ENCODE results near the gene SPRR4.
"Not testable (repeated sequence)": the region's sequence is repeated elsewhere in the genome, so short reads cannot be mapped to it uniquely, and the experiment has no call there.

The SPRR4 gene

GRCh38 chr1:152999818-153000217 is 29.4 kb downstream of the SPRR4 start:
- in situ Hi-C loops (cut with HindIII; ENCODE audit: low pct_unique_long_range_greater_than_20kb, low sequenced_read_pairs) = no loop called here
- DNase-seq (ENCODE audit: low read depth in 1 of 2, low spot score in 1 of 2) = no peak
- no peak for TF ChIP-seq JUND (IDR thresholded peaks at IDR 0.05; ENCODE audit: low read depth)

GRCh38 chr1:153000294-153000693 is 29.8 kb downstream of the SPRR4 start:
- in situ Hi-C loops (cut with HindIII; ENCODE audit: low pct_unique_long_range_greater_than_20kb, low sequenced_read_pairs) = no loop called here
- no peak for DNase-seq (ENCODE audit: low read depth in 1 of 2, low spot score in 1 of 2)
- no peak for TF ChIP-seq JUND (IDR thresholded peaks at IDR 0.05; ENCODE audit: low read depth)

GRCh38 chr1:153001382-153001781 is 30.9 kb downstream of the SPRR4 start, which contains the start of gene SPRR3:
SPRR3 (plus strand) TSS chr1:153001749; CDS start chr1:153003021, 1,272 bp downstream.
- peak in 1 of 2 experiments; percentile 50 for DNase-seq (ENCODE audit: low read depth in 1 of 2, low spot score in 1 of 2)
- in situ Hi-C loops (cut with HindIII; ENCODE audit: low pct_unique_long_range_greater_than_20kb, low sequenced_read_pairs) = no loop called here
- TF ChIP-seq JUND (IDR thresholded peaks at IDR 0.05; ENCODE audit: low read depth) = no peak

- in situ Hi-C loops (cut with HindIII; ENCODE audit: low pct_unique_long_range_greater_than_20kb, low sequenced_read_pairs) = not testable (repeated sequence)
- peak in 1 of 2 experiments; percentile 24 for DNase-seq (ENCODE audit: low read depth in 1 of 2, low spot score in 1 of 2)
Observed at GRCh38 chr1:153011235-153011758, 40.8 kb downstream of the SPRR4 start.

GRCh38 chr1:153021829-153022228 is 51.4 kb downstream of the SPRR4 start:
- in situ Hi-C loops (cut with HindIII; ENCODE audit: low pct_unique_long_range_greater_than_20kb, low sequenced_read_pairs); DNase-seq (ENCODE audit: low read depth in 1 of 2, low spot score in 1 of 2): not testable (repeated sequence)

All from T47D (cell line).